H9 (cell line): ENCODE measurements around the gene KCND2. TPM values are rescaled to one million over a fixed set of nuclear protein-coding genes. Genes with fewer than 3 reads are reported as not detected.
A peak's percentile ranks its signal among the peaks of the same experiment; 100 is the strongest.

Experiments used
- DNase-seq: peaks from one replicate; pipeline ENCODE4 v3.0.0-alpha.2; 2017
- H2AFZ ChIP-seq: one replicate; pipeline ENCODE4 v1.6.1; 2013; ENCODE audit warnings: mild to moderate bottlenecking, low read length, control low read depth, moderate library complexity
- H2AK5ac ChIP-seq: 2 replicates; pipeline ENCODE4 v1.6.1; 2013; ENCODE audit warnings: low read length, control low read depth, mixed read lengths; ENCODE audit not compliant: insufficient read length
- H2BK120ac ChIP-seq: one replicate; pipeline ENCODE4 v1.6.1; 2013; ENCODE audit warnings: low read depth, mild to moderate bottlenecking, low read length, control low read depth, inconsistent platforms; ENCODE audit not compliant: poor library complexity, severe bottlenecking
- H2BK12ac ChIP-seq: 2 replicates; pipeline ENCODE4 v1.6.1; 2013; ENCODE audit warnings: low read length, control low read depth, mixed read lengths, low read depth; ENCODE audit not compliant: insufficient read length
- H2BK15ac ChIP-seq: 2 replicates; pipeline ENCODE4 v1.6.1; 2013; ENCODE audit warnings: low read depth, low read length, control low read depth
- H2BK20ac ChIP-seq: one replicate; pipeline ENCODE4 v1.6.1; 2013; ENCODE audit warnings: low read depth, mild to moderate bottlenecking, low read length, control low read depth, inconsistent platforms; ENCODE audit not compliant: poor library complexity, severe bottlenecking
- H2BK5ac ChIP-seq: 2 replicates; pipeline ENCODE4 v1.6.1; 2013; ENCODE audit warnings: low read length, control low read depth, mixed read lengths; ENCODE audit not compliant: insufficient read length
- H3K14ac ChIP-seq: 2 replicates; pipeline ENCODE4 v1.6.1; 2013; ENCODE audit warnings: low read length, control low read depth; ENCODE audit not compliant: insufficient read depth
- H3K18ac ChIP-seq: 2 replicates; pipeline ENCODE4 v1.6.1; 2013; ENCODE audit warnings: low read depth, mild to moderate bottlenecking, mixed read lengths, low read length, control low read depth; ENCODE audit not compliant: insufficient read length
- H3K23ac ChIP-seq: 2 replicates; pipeline ENCODE4 v1.6.1; 2013; ENCODE audit warnings: low read length, control low read depth, mixed read lengths, low read depth; ENCODE audit not compliant: insufficient read length
- H3K23me2 ChIP-seq: 2 replicates; pipeline ENCODE4 v1.6.1; 2013; ENCODE audit warnings: low read depth, mild to moderate bottlenecking, mixed read lengths, low read length, control low read depth; ENCODE audit not compliant: insufficient read length, poor library complexity, severe bottlenecking
- H3K27ac ChIP-seq: 2 replicates; pipeline ENCODE4 v1.5.1; 2013; ENCODE audit warnings: low read length, control low read depth, mixed read lengths, low read depth; ENCODE audit not compliant: insufficient read length
- H3K27me3 ChIP-seq: 2 replicates; pipeline ENCODE4 v1.6.1; 2013; ENCODE audit warnings: low read length, control low read depth, inconsistent platforms; ENCODE audit not compliant: insufficient read depth
- H3K4ac ChIP-seq: 2 replicates; pipeline ENCODE4 v1.6.1; 2013; ENCODE audit warnings: low read depth, mild to moderate bottlenecking, control low read depth, inconsistent platforms, low read length, moderate library complexity
- H3K4me1 ChIP-seq: 2 replicates; pipeline ENCODE4 v1.6.1; 2013; ENCODE audit warnings: low read length, control low read depth, inconsistent platforms; ENCODE audit not compliant: insufficient read depth
- H3K4me2 ChIP-seq: 2 replicates; pipeline ENCODE4 v1.6.1; 2013; ENCODE audit warnings: low read length, control low read depth, mixed read lengths; ENCODE audit not compliant: insufficient read length, insufficient read depth
- H3K56ac ChIP-seq: 2 replicates; pipeline ENCODE4 v1.6.1; 2013; ENCODE audit warnings: low read depth, mild to moderate bottlenecking, mixed read lengths, low read length, control low read depth; ENCODE audit not compliant: insufficient read length
- H3K79me1 ChIP-seq: 2 replicates; pipeline ENCODE4 v1.6.1; 2013; ENCODE audit warnings: low read depth, mild to moderate bottlenecking, moderate library complexity, low read length, control low read depth, inconsistent platforms; ENCODE audit not compliant: insufficient read depth, poor library complexity, severe bottlenecking
- H3K79me2 ChIP-seq: 2 replicates; pipeline ENCODE4 v1.6.1; 2013; ENCODE audit warnings: low read length, control low read depth, inconsistent platforms; ENCODE audit not compliant: insufficient read depth
- H3K9ac ChIP-seq: 2 replicates; pipeline ENCODE4 v1.6.1; 2013; ENCODE audit warnings: low read length, control low read depth, mixed read lengths; ENCODE audit not compliant: insufficient read length; ENCODE audit errors: extremely low read depth
- H3K9me3 ChIP-seq: one replicate; pipeline ENCODE4 v1.6.1; 2013; ENCODE audit warnings: low read depth, low read length, inconsistent platforms; ENCODE audit not compliant: control insufficient read depth
- H3T11ph ChIP-seq: one replicate; pipeline ENCODE4 v1.6.1; 2013; ENCODE audit warnings: mild to moderate bottlenecking, low read length, control low read depth, inconsistent platforms
- H4K20me1 ChIP-seq: one replicate; pipeline ENCODE4 v1.6.1; 2013; ENCODE audit not compliant: control insufficient read depth, insufficient read length, insufficient read depth
- H4K5ac ChIP-seq: 2 replicates; pipeline ENCODE4 v1.6.1; 2013; ENCODE audit warnings: low read depth, mild to moderate bottlenecking, mixed read lengths, low read length, control low read depth; ENCODE audit not compliant: insufficient read length
- H4K8ac ChIP-seq: replicated peaks from 2 replicates; pipeline ENCODE4 v1.6.1; 2013; ENCODE audit warnings: low read length, control low read depth, mixed read lengths, low read depth; ENCODE audit not compliant: insufficient read length
- H4K91ac ChIP-seq: 2 replicates; pipeline ENCODE4 v1.6.1; 2013; ENCODE audit warnings: low read depth, mild to moderate bottlenecking, moderate library complexity, mixed read lengths, low read length, control low read depth; ENCODE audit not compliant: insufficient read length
- H3K27ac Mint-ChIP-seq, 3 experiments: 2 replicates in 2 of 3; 3 replicates in 1 of 3; pipeline ENCODE4 v1.8.0; 2020 to 2021; ENCODE audit warnings: mixed read lengths in 3 of 3, mild to moderate bottlenecking in 1 of 3, moderate library complexity in 1 of 3
- H3K27me3 Mint-ChIP-seq: 2 replicates; pipeline ENCODE4 v1.8.0; 2021; ENCODE audit warnings: low read depth, mild to moderate bottlenecking, moderate library complexity, mixed read lengths
- H3K36me3 Mint-ChIP-seq, 3 experiments: 2 replicates in 2 of 3; 3 replicates in 1 of 3; pipeline ENCODE4 v1.8.0; 2020 to 2021; ENCODE audit warnings: low read depth in 3 of 3, mixed read lengths in 3 of 3; ENCODE audit not compliant: insufficient read depth in 1 of 3
- H3K4me1 Mint-ChIP-seq, 2 experiments: 2 replicates each; pipeline ENCODE4 v1.8.0; 2020; ENCODE audit warnings: mixed read lengths in 2 of 2
- H3K4me3 Mint-ChIP-seq, 2 experiments: 2 replicates in 1 of 2; 3 replicates in 1 of 2; pipeline ENCODE4 v1.8.0; 2020 to 2021; ENCODE audit warnings: mild to moderate bottlenecking in 2 of 2, mixed read lengths in 2 of 2, moderate library complexity in 1 of 2
- H3K9me3 Mint-ChIP-seq, 2 experiments: 2 replicates in 1 of 2; 3 replicates in 1 of 2; pipeline ENCODE4 v1.8.0; 2020; ENCODE audit warnings: mild to moderate bottlenecking in 2 of 2, mixed read lengths in 2 of 2, moderate library complexity in 1 of 2
- WGBS: extraction: QIAGEN DNeasy Blood & Tissue Kit; methylation state at CpG from one replicate; pipeline ENCODE4 v1.1.7; 2013; ENCODE audit warnings: missing lambda C conversion rate, low lambda C conversion rate, mixed read lengths; ENCODE audit not compliant: insufficient read length; ENCODE audit errors: extremely low coverage; 5-methylcytosine and 5-hydroxymethylcytosine counted together
- total RNA-seq: library from RNA; stranded (reverse); gene quantifications from 2 replicates; pipeline ENCODE4 v1.2.1, GENCODE V29; 2021
- TF ChIP-seq, protein P1 (sequence below): fragments of 200-600 bp; sonication (generic); conservative IDR thresholded peaks from 3 replicates; pipeline ENCODE4 v1.8.0; 2021; ENCODE audit warnings: antibody characterized with exemption, mild to moderate bottlenecking

KCND2 gene
- total RNA-seq, 1 experiment from 2014 or later = 6.4 TPM

DNA sequence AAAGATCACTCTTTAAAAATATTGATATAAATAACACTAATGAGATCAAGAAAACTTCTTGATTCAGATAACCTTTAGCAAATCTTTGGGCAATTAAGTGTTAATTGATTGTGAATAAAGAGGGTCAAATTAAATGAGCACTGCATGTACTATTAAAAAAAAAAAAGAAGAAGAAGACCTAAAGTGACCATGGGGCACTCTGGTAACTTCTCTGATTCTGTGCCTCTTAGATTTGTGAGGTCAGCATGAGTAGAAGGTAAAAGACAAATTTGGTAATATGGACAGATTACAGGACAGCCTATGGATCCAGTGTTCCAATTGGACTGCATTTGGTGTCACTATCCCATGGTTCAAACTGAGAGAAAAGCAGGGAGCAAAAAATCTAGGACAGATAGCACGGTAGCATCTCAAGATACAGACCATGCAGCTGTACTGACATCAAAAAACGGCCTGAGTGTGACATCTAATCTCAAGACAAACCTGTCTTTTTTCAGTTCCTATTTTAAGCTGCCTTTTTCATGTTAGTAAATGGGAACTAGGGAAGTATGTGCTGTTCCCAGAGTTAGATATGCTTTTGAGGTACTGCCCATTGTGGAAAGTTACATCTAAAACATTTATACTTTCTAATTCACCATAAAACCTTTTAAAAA lies 128.0 kb downstream of the KCND2 start:
- H2AK5ac ChIP-seq = no peak overlapping the region
- H3T11ph ChIP-seq = no peak overlapping the region
- H2BK12ac ChIP-seq = no peak overlapping the region
- H3K23ac ChIP-seq = no peak overlapping the region
- Mint-ChIP-seq H3K4me1 (peaks cover 9 to 19% of the 10 kb centered on the region in 2 experiments), H3K36me3 (no peaks in the 10 kb centered on the region), H3K27ac (peak overlapping the region in 1 of 3 experiments; percentile 8; a peak in 2 of 7 replicates), H3K4me3 (no peak overlapping the region), H3K27me3 (no peaks in the 10 kb centered on the region), H3K9me3 (no peaks in the 10 kb centered on the region)
- no peak overlapping the region for H3K18ac ChIP-seq
- no peaks in the 10 kb centered on the region for H4K20me1 ChIP-seq
- no peak overlapping the region for H2BK20ac ChIP-seq
- no peak overlapping the region for H2BK120ac ChIP-seq
- H2BK5ac ChIP-seq = no peak overlapping the region
- no peak for DNase-seq
- no peak overlapping the region for H4K5ac ChIP-seq
- H3K4me1 ChIP-seq = no peaks in the 10 kb centered on the region; the same call in 1 of the 2 replicates
- no peaks in the 10 kb centered on the region for H3K79me2 ChIP-seq
- H3K27ac ChIP-seq = no peak overlapping the region
- H3K9ac ChIP-seq = no peak overlapping the region
- no peak overlapping the region for H2AFZ ChIP-seq
- no peak overlapping the region for H4K91ac ChIP-seq
- no peaks in the 10 kb centered on the region for H3K23me2 ChIP-seq
- H3K27me3 ChIP-seq = no peaks in the 10 kb centered on the region
- no peak overlapping the region for H3K4ac ChIP-seq
- H3K9me3 ChIP-seq = no peaks in the 10 kb centered on the region
- no peak overlapping the region for H3K14ac ChIP-seq
- WGBS = no CpG with 5 or more reads among the region's 2 CpGs
- H4K8ac ChIP-seq = no peak overlapping the region
- H3K56ac ChIP-seq = no peak overlapping the region
- no peaks in the 10 kb centered on the region for H3K79me1 ChIP-seq
- TF ChIP-seq, protein P1, sequence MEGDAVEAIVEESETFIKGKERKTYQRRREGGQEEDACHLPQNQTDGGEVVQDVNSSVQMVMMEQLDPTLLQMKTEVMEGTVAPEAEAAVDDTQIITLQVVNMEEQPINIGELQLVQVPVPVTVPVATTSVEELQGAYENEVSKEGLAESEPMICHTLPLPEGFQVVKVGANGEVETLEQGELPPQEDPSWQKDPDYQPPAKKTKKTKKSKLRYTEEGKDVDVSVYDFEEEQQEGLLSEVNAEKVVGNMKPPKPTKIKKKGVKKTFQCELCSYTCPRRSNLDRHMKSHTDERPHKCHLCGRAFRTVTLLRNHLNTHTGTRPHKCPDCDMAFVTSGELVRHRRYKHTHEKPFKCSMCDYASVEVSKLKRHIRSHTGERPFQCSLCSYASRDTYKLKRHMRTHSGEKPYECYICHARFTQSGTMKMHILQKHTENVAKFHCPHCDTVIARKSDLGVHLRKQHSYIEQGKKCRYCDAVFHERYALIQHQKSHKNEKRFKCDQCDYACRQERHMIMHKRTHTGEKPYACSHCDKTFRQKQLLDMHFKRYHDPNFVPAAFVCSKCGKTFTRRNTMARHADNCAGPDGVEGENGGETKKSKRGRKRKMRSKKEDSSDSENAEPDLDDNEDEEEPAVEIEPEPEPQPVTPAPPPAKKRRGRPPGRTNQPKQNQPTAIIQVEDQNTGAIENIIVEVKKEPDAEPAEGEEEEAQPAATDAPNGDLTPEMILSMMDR = no peak
- no peak overlapping the region for H2BK15ac ChIP-seq
- no peak overlapping the region for H3K4me2 ChIP-seq
